Activated CD4-positive, alpha-beta T cell treated with anti-CD3 and anti-CD28 coated beads, Interleukin-2, Interleukin-4, amounts not matched to agents 100 ng/mL and 50 ng/mL, durations not matched to agents 16 hours and 8 hours (primary cell): ENCODE results near the gene LY6G5B.

ENCODE experiments used
- DNase-seq: peaks from one replicate; pipeline ENCODE4 v3.0.0-alpha.2; 2020; ENCODE audit warnings: low spot score

The LY6G5B gene

GRCh38 chr6:31641370-31641769 lies 28.4 kb upstream of the LY6G5B start:
- DNase-seq = no peak

DNA sequence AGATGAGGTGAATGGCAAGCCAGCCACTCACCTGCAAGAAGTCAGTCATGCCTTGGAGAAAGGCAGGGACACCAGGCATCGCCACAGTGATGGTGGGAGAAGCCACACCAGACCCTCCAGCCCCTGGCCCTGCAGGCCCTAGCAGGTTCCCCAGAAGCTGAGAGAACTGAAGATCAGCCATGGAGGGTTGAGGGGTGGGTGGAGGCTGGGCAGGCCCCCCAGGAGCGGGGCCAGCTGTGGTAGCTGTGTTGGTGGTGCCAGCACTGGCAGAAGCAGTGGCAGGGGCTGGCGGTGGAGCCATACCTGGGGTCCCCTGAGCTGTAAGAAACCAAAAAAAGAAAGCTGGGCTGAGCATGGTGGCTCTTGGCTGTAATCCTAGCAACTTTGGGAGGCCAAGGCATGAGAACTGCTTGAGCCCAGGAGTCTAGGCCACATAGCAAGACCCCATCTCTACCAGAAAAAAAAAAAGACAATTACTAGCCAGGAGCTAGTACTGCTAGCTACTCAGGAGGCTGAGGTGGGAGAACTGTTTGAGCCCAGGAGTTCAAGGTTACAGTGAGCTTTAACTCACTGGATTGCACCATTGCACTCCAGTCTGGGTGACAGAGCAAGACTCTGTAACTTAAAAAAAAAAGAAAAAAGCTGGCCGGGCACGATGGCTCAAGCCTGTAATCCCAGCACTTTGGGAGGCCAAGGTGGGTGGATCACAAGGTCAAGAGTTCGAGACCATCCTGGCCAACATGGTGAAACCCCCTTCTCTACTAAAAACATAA lies 26.8 kb upstream of the LY6G5B start:
- DNase-seq = no peak

- DNase-seq = no peak
Measured at GRCh38 chr6:31643818-31644454, 25.8 kb upstream of the LY6G5B start.

DNA sequence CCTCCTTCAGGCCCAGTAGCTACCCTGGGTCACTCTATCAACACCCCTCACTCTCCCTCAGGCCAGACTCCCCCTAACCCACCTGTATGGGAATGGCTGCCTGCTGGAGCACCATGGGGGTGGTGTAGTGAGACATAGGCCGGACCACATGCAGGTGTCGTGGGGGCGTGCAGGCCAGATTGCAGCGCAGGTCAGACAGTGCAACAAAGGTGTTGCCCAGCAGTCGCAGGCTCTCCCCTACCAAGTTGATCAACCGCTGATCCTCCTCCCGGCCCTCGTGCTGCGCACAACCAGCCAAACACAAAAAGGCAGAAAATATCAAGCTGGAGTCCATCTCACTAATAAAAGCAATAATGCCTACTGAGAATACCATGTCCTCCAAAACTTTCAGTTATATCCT lies 24.5 kb upstream of the LY6G5B start:
- DNase-seq = no peak

GRCh38 chr6:31651602-31652191 lies 18.1 kb upstream of the LY6G5B start:
- DNase-seq = peak; percentile 67

DNA sequence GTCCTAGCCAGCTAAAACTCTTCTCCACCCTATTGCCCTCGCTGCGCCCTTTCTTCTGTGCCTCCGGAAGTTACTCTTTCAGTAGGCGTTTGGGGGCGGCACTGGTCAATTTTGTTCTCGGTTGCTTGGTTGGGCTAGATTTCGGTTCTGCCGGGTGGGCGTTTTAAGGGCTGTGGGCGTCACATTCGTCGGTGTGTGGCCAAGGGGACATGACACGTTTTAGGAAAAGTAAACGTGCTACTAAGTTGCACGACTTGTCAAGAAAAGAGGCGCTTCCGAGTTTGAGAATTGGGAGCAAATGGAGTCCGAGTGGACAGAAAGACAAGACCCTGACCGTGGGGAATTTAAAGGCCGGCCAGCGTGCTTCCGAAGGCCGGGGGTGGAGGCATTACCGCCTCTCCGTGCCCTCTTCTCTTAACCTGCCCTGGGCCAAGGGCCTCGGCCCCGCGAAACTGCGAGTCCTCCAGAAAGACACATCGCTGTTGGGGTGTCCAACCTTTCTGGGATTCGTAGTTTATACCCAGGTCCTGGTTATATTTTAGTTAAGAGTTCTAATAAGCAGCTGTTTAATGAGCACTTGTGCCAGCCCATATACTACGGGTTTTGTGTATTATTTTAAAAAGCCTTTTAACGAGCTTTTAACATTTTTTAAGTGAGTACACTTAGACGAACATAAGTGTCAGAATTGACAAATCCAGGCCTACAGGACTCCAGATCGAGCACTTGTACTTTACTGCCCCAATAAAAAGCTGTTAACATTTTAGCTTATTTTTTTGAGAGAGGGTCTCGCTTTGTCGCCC lies 16.7 kb upstream of the LY6G5B start:
- peak; percentile 88 for DNase-seq

- no peak for DNase-seq
Measured at GRCh38 chr6:31654574-31655348, 15.0 kb upstream of the LY6G5B start.

GRCh38 chr6:31655349-31656237 lies 14.2 kb upstream of the LY6G5B start, which contains the start of gene APOM:
Gene APOM (plus strand): TSS chr6:31655894. CDS start chr6:31655967, 73 bp downstream.
- no peak for DNase-seq

DNA sequence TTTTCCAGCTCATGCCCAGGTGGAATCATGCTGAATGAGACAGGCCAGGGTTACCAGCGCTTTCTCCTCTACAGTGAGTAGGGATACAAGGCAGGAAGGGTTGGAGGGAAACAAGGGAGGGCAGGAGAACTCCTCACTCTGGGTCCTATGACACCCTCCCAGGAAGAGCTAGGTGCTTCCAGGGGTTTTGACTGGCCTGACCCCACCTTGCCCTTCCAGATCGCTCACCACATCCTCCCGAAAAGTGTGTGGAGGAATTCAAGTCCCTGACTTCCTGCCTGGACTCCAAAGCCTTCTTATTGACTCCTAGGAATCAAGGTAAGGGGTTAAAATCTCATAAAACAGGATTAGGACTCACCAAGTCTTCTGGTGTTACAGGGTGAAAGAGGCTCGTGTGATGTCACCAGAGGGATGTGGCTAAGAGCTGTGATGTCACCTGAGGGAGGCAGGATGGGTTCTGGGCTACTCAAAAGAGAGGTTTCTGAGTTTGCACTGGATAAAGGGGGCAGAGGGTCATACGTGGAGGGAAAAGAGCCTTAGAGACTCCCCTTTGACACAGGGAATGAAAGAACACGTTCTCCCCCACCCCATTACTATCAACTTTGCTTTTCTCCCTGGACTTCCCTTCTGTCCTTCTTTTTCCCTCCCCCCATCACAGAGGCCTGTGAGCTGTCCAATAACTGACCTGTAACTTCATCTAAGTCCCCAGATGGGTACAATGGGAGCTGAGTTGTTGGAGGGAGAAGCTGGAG lies 12.2 kb upstream of the LY6G5B start:
- DNase-seq = no peak

- no peak for DNase-seq
Measured at GRCh38 chr6:31658158-31658688, 11.6 kb upstream of the LY6G5B start.

DNA sequence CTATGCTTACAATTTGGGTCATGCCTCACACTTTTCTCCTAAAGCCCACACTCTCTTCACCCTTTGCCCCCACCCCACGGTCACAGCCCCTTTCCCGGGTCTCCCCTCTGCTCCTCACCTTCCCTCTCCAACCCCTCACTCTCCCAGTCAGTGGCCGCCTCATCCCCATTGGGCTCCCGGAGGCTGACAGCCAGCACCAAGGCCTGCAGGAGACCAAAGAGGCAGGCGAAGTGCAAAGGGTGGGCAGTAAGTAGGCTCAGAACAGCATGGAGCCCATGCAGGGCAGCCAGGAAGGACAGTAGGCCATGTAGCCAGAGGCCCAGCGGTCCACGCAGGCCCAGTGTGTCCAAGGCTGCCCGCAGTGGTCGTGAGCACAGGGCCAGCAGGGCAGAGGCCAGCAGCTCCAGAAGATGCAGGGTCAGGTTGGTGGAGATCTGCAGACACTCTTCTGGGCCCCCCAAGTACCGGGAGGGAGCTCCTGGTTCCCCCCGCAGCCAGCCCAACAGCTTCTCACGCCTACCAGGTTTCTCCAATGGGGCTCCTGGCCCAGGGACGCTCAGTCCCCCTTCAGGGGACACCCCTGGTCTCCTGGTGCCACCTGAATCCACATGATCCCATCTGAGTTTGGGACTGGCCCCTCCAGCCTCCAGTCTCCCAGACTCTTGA lies 10.7 kb upstream of the LY6G5B start:
- DNase-seq = no peak

GRCh38 chr6:31659649-31660380 lies 10.0 kb upstream of the LY6G5B start:
- peak; percentile 42 for DNase-seq

DNA sequence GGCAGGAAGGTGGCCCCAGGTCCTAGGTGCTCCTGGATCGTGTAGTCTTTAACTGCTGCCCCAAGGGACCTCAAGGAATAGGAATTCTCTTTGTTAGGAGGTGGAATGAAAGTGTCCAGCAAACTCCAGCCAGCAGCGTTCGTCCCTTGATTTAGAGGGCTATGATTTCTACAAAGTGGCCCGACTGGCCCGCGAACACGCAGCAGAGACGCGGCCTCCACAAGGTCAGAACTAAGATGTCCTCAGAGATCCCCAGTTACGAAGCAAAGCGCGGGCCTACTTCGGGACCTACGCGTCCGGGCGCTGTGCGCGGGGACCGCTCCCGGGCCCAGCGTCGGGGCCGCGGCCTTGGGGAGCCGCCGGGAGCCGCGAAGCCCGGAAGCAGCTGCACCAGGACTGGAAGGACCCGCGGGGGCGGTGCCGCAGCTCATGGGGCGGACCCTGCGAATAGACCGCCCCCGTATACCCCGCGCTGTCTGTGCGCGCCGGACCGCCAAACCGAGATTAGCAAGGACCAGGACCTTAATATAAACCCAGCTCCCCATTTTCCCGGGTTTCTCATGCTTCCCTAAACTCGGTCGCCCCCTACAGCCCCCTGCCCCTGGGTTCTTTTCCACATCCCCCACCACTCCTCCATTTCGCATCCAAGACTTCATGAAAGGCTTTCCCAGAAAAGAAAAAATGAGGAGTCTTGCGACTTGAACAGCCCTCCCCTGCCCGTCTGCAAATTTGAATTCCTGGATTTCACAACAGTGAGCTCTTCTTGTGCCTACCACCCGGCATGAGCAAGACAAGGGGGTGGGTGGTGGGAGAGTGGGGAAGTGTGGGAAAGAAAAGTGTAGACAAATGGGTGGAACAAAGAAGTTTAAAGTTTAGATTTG lies 9.2 kb upstream of the LY6G5B start, which contains the start of gene C6orf47:
Gene C6orf47 (minus strand): TSS at position 398 of the 881 bp plus-strand sequence. CDS start 831 bp downstream, outside the sequence.
- DNase-seq = peak; percentile 83

DNA sequence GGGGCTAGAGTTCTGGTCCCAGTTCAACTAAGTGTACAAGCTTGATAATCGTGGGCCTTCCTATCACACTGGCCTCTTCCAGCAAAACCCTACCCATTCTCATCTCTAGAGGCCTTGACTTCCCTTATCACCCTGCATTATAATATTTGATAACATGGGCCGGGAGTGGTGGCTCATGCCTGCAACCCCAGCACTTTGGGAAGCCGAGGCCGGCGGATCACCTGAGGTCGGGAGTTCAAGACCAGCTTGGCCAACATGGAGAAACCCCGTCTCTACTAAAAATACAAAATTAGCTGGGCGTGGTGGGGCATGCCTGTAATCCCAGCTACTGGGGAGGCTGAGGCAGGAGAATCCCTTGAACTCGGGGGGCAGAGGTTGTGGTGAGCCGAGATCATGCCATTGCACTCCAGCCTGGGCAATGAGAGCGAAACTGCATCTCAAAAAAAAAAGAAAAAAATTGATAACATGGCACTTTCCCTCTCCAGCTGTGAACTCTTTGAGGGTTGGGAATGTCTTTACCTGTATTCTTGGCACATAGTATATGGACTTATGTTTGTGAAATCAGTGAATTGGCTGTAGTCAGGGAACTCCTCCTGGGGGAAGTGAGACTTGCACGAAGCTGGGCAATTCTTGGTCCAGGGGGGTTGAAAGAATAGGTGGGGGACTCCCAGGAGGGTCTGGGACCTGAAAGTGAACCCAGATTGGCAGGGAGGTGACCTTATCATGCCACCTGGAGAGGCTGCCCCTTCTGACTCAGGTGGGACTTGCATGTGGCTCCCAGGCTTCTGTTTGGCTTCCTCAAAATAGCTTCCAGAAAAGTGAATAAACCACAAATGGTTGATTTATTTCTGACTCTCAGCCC lies 8.3 kb upstream of the LY6G5B start:
- no peak for DNase-seq

DNA sequence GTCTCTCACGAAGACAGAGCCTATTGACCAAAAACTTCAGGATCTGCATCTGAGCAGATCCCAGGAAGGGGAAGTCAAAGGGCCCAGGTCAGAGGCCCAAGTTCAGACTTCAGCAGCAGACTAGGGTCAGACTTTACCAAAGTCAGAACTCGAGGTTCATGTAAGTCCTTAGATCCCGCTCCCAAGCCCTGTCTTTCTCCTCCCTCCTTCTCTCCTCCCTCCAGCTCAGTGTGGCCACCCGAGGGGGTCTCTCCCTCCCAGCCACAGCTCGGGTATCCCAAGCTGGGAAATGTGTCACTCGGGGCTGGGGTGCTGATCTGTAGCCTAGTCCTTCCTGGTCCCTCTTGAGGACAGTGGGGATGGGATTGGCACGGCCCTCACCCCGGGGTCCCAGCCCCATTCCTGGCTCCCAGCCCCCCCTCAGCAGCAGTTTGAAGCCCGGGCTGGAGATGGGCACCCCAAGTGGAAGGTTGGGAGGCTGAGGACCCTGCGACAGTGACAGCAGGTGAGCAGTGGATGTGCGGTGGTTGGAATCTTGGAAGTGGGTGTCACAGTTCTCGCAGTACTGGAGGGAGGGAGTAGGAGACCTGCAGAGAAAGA lies 7.6 kb upstream of the LY6G5B start:
- no peak for DNase-seq
